Measurements from ENCODE around the gene MCF2L.

DNA sequence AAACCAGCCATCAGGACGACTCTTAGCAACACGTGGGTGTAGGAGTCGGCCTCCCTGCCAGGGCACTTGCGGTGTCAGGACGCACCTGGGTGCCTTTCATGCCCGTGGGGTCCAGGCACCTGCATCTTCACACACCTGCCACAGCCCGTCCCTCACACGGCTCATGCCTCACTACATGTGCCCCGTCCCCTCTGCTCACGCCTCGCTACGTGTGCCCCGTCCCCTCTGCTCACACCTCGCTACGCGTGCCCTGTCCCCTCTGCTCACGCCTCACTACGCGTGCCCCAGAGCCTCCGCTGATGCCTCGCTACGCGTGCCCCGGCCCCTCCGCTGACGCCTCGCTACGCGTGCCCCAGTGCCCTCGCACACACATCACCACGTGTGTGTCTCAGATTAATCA is 78.6 kb downstream of the MCF2L start:
- TF ChIP-seq POLR2A (IDR thresholded peaks at IDR 0.05) (no peak), POLR2AphosphoS5 (IDR thresholded peaks at IDR 0.05) (no peak)
- TF ChIP-seq, protein P1, sequence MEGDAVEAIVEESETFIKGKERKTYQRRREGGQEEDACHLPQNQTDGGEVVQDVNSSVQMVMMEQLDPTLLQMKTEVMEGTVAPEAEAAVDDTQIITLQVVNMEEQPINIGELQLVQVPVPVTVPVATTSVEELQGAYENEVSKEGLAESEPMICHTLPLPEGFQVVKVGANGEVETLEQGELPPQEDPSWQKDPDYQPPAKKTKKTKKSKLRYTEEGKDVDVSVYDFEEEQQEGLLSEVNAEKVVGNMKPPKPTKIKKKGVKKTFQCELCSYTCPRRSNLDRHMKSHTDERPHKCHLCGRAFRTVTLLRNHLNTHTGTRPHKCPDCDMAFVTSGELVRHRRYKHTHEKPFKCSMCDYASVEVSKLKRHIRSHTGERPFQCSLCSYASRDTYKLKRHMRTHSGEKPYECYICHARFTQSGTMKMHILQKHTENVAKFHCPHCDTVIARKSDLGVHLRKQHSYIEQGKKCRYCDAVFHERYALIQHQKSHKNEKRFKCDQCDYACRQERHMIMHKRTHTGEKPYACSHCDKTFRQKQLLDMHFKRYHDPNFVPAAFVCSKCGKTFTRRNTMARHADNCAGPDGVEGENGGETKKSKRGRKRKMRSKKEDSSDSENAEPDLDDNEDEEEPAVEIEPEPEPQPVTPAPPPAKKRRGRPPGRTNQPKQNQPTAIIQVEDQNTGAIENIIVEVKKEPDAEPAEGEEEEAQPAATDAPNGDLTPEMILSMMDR (IDR thresholded peaks at IDR 0.05), result no peak
